OCI-LY1 (cell line): ENCODE results near the gene BOC.

Experiments
- H2AFZ ChIP-seq: fragments of 200-600 bp; sonication (generic), shearing (Covaris generic); 2 replicates; pipeline ENCODE4 v1.6.0; 2014; ENCODE audit warnings: antibody characterized with exemption, mild to moderate bottlenecking, low read length
- H3F3A ChIP-seq: fragments of 200-600 bp; sonication (generic), shearing (Covaris generic); 2 replicates; pipeline ENCODE4 v1.6.0; 2014; ENCODE audit warnings: mild to moderate bottlenecking, antibody characterized with exemption, low read length, moderate library complexity; ENCODE audit not compliant: insufficient read depth
- H3K27ac ChIP-seq: fragments of 200-600 bp; sonication (generic); 2 replicates; pipeline ENCODE4 v1.5.1; 2014; ENCODE audit warnings: low read length, mixed run types, mild to moderate bottlenecking, low read depth; ENCODE audit not compliant: poor library complexity, severe bottlenecking
- H3K27me3 ChIP-seq: fragments of 200-600 bp; sonication (generic); 2 replicates; pipeline ENCODE4 v1.6.0; 2014; ENCODE audit warnings: antibody characterized with exemption, mild to moderate bottlenecking, low read length, moderate library complexity; ENCODE audit not compliant: insufficient read depth
- H3K36me3 ChIP-seq: fragments of 200-600 bp; sonication (generic); 2 replicates; pipeline ENCODE4 v1.6.1; 2014; ENCODE audit warnings: mild to moderate bottlenecking, antibody characterized with exemption, low read length, moderate library complexity, mixed read lengths; ENCODE audit not compliant: insufficient read depth
- H3K4me1 ChIP-seq: fragments of 200-600 bp; sonication (generic); 2 replicates; pipeline ENCODE4 v1.5.1; 2014; ENCODE audit warnings: mild to moderate bottlenecking, low read length, moderate library complexity; ENCODE audit not compliant: insufficient read depth, severe bottlenecking
- H3K4me2 ChIP-seq: fragments of 200-600 bp; sonication (generic), shearing (Covaris generic); 2 replicates; pipeline ENCODE4 v1.6.1; 2014; ENCODE audit warnings: low read length
- H3K4me3 ChIP-seq: fragments of 200-600 bp; sonication (generic); 2 replicates; pipeline ENCODE4 v1.5.1; 2014; ENCODE audit warnings: low read length, low read depth, mild to moderate bottlenecking, mixed read lengths; ENCODE audit not compliant: poor library complexity, severe bottlenecking
- H3K79me2 ChIP-seq: fragments of 200-600 bp; shearing (Covaris generic); 2 replicates; pipeline ENCODE4 v1.6.1; 2016; ENCODE audit warnings: mixed run types, low read length, mixed read lengths; ENCODE audit not compliant: insufficient read depth
- H3K9ac ChIP-seq: fragments of 200-600 bp; sonication (generic), shearing (Covaris generic); 2 replicates; pipeline ENCODE4 v1.6.1; 2014; ENCODE audit warnings: mild to moderate bottlenecking, low read length, mixed read lengths
- H3K9me2 ChIP-seq: fragments of 200-600 bp; sonication (generic), shearing (Covaris generic); 2 replicates; pipeline ENCODE4 v1.6.1; 2014; ENCODE audit warnings: low read depth, mild to moderate bottlenecking, low read length, mixed read lengths
- H3K9me3 ChIP-seq: fragments of 200-600 bp; shearing (Covaris generic); 2 replicates; pipeline ENCODE4 v1.6.1; 2014; ENCODE audit warnings: low read length, mixed read lengths
- H4K20me1 ChIP-seq: fragments of 200-600 bp; sonication (generic), shearing (Covaris generic); 2 replicates; pipeline ENCODE4 v1.6.0; 2016; ENCODE audit warnings: mild to moderate bottlenecking, low read length; ENCODE audit not compliant: insufficient read depth
- EZH2 ChIP-seq: fragments of 200-600 bp; sonication (generic), shearing (Covaris generic); IDR thresholded peaks from 2 replicates; pipeline ENCODE4 v1.8.0; 2017; ENCODE audit warnings: borderline replicate concordance, mixed run types, mild to moderate bottlenecking, antibody characterized with exemption, low read length, moderate library complexity, mixed read lengths
- TF ChIP-seq, protein P1 (sequence below): fragments of 200-600 bp; sonication (generic), shearing (Covaris generic); IDR thresholded peaks from 2 replicates; pipeline ENCODE4 v1.5.1; 2017; ENCODE audit warnings: mild to moderate bottlenecking, antibody characterized with exemption, low read length, moderate library complexity, mixed read lengths

Gene BOC

DNA sequence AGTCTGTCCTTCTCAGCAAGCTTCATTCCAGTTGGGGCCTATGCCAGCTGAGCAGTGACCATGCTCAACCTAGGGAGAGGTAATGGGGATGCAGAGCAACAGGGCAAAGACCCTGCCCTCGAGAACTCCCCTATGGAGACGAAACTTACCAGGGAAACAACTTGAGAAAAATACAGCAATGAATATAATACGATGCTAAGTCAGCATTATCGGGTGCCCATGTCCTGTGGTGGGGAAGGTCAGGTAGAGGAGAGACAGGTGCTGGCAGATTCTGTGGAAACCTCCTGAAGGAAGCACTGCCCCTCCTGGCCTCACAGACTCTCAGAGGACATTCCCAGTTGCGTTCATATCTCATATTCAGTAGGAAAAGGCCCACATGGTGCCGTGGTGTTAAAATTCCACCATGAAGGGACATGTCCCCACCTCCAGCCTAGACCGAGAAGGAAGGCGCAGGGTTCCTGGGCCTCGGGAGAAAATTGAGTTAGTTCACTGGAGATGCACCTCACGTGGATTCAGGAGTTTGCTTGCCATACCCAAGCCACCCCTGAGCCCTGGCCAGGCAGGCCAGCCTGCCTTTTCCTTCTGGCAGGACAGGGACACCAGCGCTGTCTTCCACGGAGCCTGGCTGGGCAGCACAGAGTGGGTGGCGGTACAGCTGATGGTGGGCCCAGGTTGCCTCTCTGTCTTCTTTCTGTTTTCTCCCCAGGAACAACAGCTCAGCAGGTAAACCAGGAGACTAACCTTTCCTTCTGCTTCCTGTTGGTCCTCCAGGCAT, 62.4 kb downstream of the BOC start:
- Histone ChIP-seq H3K4me2 (no peak overlapping the region), H3F3A (no peaks in the 10 kb centered on the region), H2AFZ (no peak overlapping the region), H3K4me3 (no peak overlapping the region), H3K9me2 (no peaks in the 10 kb centered on the region), H4K20me1 (no peaks in the 10 kb centered on the region), H3K9me3 (no peaks in the 10 kb centered on the region), H3K27me3 (no peaks in the 10 kb centered on the region; the same call in 1 of the 2 replicates), H3K79me2 (no peaks in the 10 kb centered on the region), H3K4me1 (peaks cover 15% of the 10 kb centered on the region), H3K27ac (no peak overlapping the region), H3K9ac (no peak overlapping the region), H3K36me3 (no peaks in the 10 kb centered on the region)
- TF ChIP-seq, protein P1, sequence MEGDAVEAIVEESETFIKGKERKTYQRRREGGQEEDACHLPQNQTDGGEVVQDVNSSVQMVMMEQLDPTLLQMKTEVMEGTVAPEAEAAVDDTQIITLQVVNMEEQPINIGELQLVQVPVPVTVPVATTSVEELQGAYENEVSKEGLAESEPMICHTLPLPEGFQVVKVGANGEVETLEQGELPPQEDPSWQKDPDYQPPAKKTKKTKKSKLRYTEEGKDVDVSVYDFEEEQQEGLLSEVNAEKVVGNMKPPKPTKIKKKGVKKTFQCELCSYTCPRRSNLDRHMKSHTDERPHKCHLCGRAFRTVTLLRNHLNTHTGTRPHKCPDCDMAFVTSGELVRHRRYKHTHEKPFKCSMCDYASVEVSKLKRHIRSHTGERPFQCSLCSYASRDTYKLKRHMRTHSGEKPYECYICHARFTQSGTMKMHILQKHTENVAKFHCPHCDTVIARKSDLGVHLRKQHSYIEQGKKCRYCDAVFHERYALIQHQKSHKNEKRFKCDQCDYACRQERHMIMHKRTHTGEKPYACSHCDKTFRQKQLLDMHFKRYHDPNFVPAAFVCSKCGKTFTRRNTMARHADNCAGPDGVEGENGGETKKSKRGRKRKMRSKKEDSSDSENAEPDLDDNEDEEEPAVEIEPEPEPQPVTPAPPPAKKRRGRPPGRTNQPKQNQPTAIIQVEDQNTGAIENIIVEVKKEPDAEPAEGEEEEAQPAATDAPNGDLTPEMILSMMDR: no peak
- no peak for TF ChIP-seq EZH2

DNA sequence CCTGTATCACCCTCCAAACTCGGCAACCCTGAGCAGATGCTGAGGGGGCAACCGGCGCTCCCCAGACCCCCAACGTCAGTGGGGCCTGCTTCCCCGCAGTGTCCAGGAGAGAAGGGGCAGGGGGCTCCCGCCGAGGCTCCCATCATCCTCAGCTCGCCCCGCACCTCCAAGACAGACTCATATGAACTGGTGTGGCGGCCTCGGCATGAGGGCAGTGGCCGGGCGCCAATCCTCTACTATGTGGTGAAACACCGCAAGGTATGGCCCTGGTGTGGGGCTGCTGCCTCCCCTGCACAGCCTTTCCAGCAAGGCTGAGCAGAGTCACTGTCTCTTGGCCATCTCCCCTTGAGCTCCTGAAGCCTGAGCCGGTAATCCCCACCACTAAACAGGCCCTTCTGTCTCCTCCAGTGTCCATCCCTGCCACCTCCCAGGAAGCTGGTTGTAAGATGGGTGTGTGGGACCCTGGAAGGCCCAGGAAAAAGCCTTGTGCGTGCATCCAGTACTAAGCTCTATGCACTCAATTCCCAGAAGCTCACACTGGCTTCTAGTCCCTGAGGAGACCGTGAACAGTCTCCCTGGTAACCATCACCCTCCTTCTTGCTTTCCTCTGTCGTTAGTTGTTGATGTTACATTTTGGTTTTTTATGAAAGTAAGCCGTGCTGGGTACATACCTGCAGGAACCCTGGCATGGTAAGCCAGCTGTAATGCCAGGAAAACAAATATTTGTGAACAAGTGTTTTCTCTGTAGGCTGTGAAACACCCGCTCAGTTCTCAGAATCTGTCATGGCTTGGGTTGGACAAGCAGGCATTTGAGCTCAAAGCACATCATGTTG, 63.3 kb downstream of the BOC start:
- no peak overlapping the region for H3K4me2 ChIP-seq
- H3K4me3 ChIP-seq: no peak overlapping the region
- H3K27ac ChIP-seq: no peak overlapping the region
- no peaks in the 10 kb centered on the region; the same call in 1 of the 2 replicates for H3K27me3 ChIP-seq
- no peaks in the 10 kb centered on the region for H3K36me3 ChIP-seq
- peaks cover 15% of the 10 kb centered on the region for H3K4me1 ChIP-seq
- H3F3A ChIP-seq: no peaks in the 10 kb centered on the region
- H3K9me2 ChIP-seq: no peaks in the 10 kb centered on the region
- no peaks in the 10 kb centered on the region for H3K9me3 ChIP-seq
- TF ChIP-seq, protein P1: no peak
- no peak for TF ChIP-seq EZH2
- H4K20me1 ChIP-seq: no peaks in the 10 kb centered on the region
- H3K79me2 ChIP-seq: no peaks in the 10 kb centered on the region
- no peak overlapping the region for H2AFZ ChIP-seq
- no peak overlapping the region for H3K9ac ChIP-seq

GRCh38 chr3:113275258-113275556, 63.9 kb downstream of the BOC start:
- Histone ChIP-seq H3K27ac (no peak overlapping the region), H3K9me3 (no peaks in the 10 kb centered on the region), H3F3A (no peaks in the 10 kb centered on the region), H3K36me3 (no peaks in the 10 kb centered on the region), H3K4me2 (no peak overlapping the region), H3K79me2 (no peaks in the 10 kb centered on the region), H2AFZ (no peak overlapping the region), H3K4me1 (peaks cover 15% of the 10 kb centered on the region), H3K9ac (no peak overlapping the region), H3K4me3 (no peak overlapping the region), H3K27me3 (no peaks in the 10 kb centered on the region; the same call in 1 of the 2 replicates), H4K20me1 (no peaks in the 10 kb centered on the region), H3K9me2 (no peaks in the 10 kb centered on the region)
- TF ChIP-seq, protein P1: no peak
- TF ChIP-seq EZH2: no peak
